Lung (tissue), 12 donors: Measurements from ENCODE around the gene STAT3. TPM values are rescaled to one million over a fixed set of nuclear protein-coding genes. Genes with fewer than 3 reads are reported as not detected.

Experiments
- ATAC-seq: fragments of 200-7000 bp; cut with Tn5 transposase; one replicate; pipeline ENCODE4 v1.9.1; 2020; ENCODE audit warnings: moderate number of reproducible peaks; ENCODE audit not compliant: insufficient read depth, low FRiP score
- DNase-seq, 3 donors: peaks; one replicate each; pipeline ENCODE4 v3.0.0-alpha.2; 2013 to 2017
- H3K27ac ChIP-seq, 2 donors: one replicate each; pipeline ENCODE4 v1.5.1; 2013; ENCODE audit warnings: mild to moderate bottlenecking in 2 of 2, moderate library complexity in 2 of 2, control low read depth in 1 of 2, inconsistent platforms in 1 of 2, low read depth in 1 of 2, low read length in 1 of 2
- H3K27me3 ChIP-seq, 3 donors: one replicate each; pipeline ENCODE4 v1.5.1; 2013; ENCODE audit warnings: low read length in 2 of 3; ENCODE audit not compliant: control insufficient read depth in 3 of 3, insufficient read depth in 3 of 3
- H3K36me3 ChIP-seq, 4 donors: one replicate each; pipeline ENCODE4 v1.5.1; 2013; ENCODE audit warnings: low read length in 4 of 4, mild to moderate bottlenecking in 1 of 4, moderate library complexity in 1 of 4; ENCODE audit not compliant: control insufficient read depth in 4 of 4, insufficient read depth in 4 of 4
- H3K4me1 ChIP-seq, 5 donors: one replicate each; pipeline ENCODE4 v1.5.1; 2013; ENCODE audit warnings: low read length in 5 of 5, mild to moderate bottlenecking in 2 of 5, moderate library complexity in 1 of 5; ENCODE audit not compliant: control insufficient read depth in 5 of 5, insufficient read depth in 5 of 5
- H3K4me3 ChIP-seq: one replicate; pipeline ENCODE4 v1.5.1; 2013; ENCODE audit warnings: mild to moderate bottlenecking, control low read depth, moderate library complexity
- H3K9ac ChIP-seq, 2 donors: one replicate each; pipeline ENCODE4 v1.5.1; 2013; ENCODE audit warnings: low read length in 2 of 2, control low read depth in 1 of 2; ENCODE audit not compliant: insufficient read depth in 1 of 2
- H3K9me3 ChIP-seq, 4 donors: one replicate each; pipeline ENCODE4 v1.5.1; 2013; ENCODE audit warnings: low read length in 3 of 4, mild to moderate bottlenecking in 1 of 4, moderate library complexity in 1 of 4; ENCODE audit not compliant: control insufficient read depth in 4 of 4, insufficient read depth in 3 of 4
- CTCF ChIP-seq: IDR thresholded peaks from 2 replicates; pipeline ENCODE4 v1.5.1; 2012; ENCODE audit warnings: mild to moderate bottlenecking; ENCODE audit errors: control extremely low read depth, extremely low read depth
- WGBS, 2 donors: extraction: QIAGEN DNeasy Blood & Tissue Kit; methylation state at CpG; one replicate each; pipeline ENCODE4 v1.1.7; 2013; 5-methylcytosine and 5-hydroxymethylcytosine counted together
- polyA plus RNA-seq, 2 donors: library from polyadenylated mRNA; stranded (reverse); fragments of 200-250 nt; gene quantifications; one replicate each; pipeline ENCODE4 v1.2.1, GENCODE V29; 2013
- total RNA-seq, 2 donors: library from RNA; depleted of rRNA in 1 of 2; stranded (reverse); fragments of >200 nt in 1 of 2; gene quantifications; one replicate each; pipeline ENCODE4 v1.2.1, GENCODE V29; 2014 to 2021
- donor health status: control.
- donor health status: control.
- donor health status: Bipolar disorder and iron deficiency.
- donor health status: healthy.
- donor health status: DM: yes; HTN: yes; CAD: no.

STAT3 gene
- total and polyA plus RNA-seq, 4 donors, result 69.9 to 297 (median 239) TPM

GRCh38 chr17:42381898-42382297 lies 6.3 kb downstream of the STAT3 start:
- 74 to 81% methylated on average over 3 of the region's 3 CpGs for WGBS, 2 donors
- Histone ChIP-seq H3K27me3 (no peaks in the 10 kb centered on the region), H3K9me3 (no peaks in the 10 kb centered on the region), H3K4me1 (peaks cover 10 to 24% (median 12%) of the 10 kb centered on the region in 5 donors), H3K36me3 (peaks cover 0 to 2% (median 0%) of the 10 kb centered on the region in 4 donors), H3K4me3 (no peak overlapping the region), H3K9ac (no peak overlapping the region), H3K27ac (peak overlapping the region in 1 of 2 donors; percentile 25)
- TF ChIP-seq CTCF, result no peak
- ATAC-seq (no peak), DNase-seq (no peak)

DNA sequence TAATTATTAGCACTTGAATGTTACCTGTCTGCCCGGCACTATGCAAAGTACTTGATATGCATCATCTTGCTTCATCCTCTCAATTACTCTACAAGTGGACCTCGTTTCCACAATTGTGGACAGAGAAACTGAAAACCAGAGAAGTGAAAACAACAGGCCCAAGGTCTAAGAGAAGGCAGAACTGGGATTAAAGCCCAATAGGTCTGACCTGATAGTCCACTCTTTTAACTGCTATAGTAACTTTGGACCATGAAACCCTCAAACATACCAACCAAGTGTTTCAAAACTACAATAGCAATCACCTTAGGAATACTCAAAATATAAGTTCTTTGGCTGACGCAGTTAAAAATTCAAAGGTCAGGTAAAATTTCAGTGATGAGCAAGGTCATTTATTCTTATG lies 7.3 kb downstream of the STAT3 start:
- WGBS, 2 donors, result 70 to 80% methylated on average over 3 of the region's 3 CpGs
- Histone ChIP-seq H3K27me3 (no peaks in the 10 kb centered on the region), H3K36me3 (peaks cover 0 to 2% (median 0%) of the 10 kb centered on the region in 4 donors), H3K27ac (no peak overlapping the region), H3K4me1 (peaks cover 3 to 25% (median 5%) of the 10 kb centered on the region in 5 donors), H3K9ac (no peak overlapping the region), H3K4me3 (no peak overlapping the region), H3K9me3 (no peaks in the 10 kb centered on the region)
- ATAC-seq, result no peak
- no peak for TF ChIP-seq CTCF
- no peak for DNase-seq

- no peak for TF ChIP-seq CTCF
- ATAC-seq (no peak), DNase-seq (peak; percentile 24 to 72 (median 66))
- 6 to 8% methylated on average over 6 of the region's 6 CpGs for WGBS, 2 donors
- Histone ChIP-seq H3K9ac (peak overlapping the region in 1 of 2 donors; percentile 88), H3K4me1 (peaks cover 0 to 23% (median 5%) of the 10 kb centered on the region in 5 donors), H3K9me3 (no peaks in the 10 kb centered on the region), H3K27me3 (no peaks in the 10 kb centered on the region), H3K27ac (peak overlapping the region; percentile 61 to 82), H3K36me3 (peaks cover 0 to 2% (median 0%) of the 10 kb centered on the region in 4 donors), H3K4me3 (no peak overlapping the region)
Measured at GRCh38 chr17:42378959-42379594, 9.2 kb downstream of the STAT3 start.
